Gastrocnemius medialis (tissue), 4 donors: ENCODE data around the gene VSX2.

ENCODE experiments used
- POLR2A ChIP-seq, 2 donors: fragments of 450-650 bp; IDR thresholded peaks; one replicate each; pipeline ENCODE4 v1.6.1; 2017; ENCODE audit warnings: antibody characterized with exemption in 2 of 2, mild to moderate bottlenecking in 2 of 2, moderate library complexity in 2 of 2
- TF ChIP-seq, protein P1 (sequence below), 5 experiments: fragments of 450-650 bp in 3 of 5; fragments of 200-600 bp in 2 of 5; sonication (generic) in 2 of 5; IDR thresholded peaks in 4 of 5; conservative IDR thresholded peaks in 1 of 5; 1 replicate in 4 of 5; 2 replicates in 1 of 5; pipeline ENCODE4 v1.5.1; 2016 to 2019; ENCODE audit warnings: antibody characterized with exemption in 5 of 5, mild to moderate bottlenecking in 3 of 5, moderate library complexity in 3 of 5

DNA sequence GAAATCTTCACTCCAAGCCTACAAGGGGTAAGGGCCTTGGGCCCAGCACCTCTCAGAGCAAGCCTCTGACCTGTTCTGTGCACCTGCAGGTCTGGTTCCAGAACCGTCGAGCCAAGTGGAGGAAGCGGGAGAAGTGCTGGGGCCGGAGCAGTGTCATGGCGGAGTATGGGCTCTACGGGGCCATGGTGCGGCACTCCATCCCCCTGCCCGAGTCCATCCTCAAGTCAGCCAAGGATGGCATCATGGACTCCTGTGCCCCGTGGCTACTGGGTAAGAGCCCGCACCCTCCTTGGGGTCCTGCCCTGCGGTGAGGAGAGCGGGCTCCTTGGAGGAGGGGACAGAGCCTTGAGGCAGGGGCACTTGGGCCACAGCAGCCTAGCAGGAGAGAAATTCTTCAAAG, 20.3 kb downstream of the VSX2 start:
- TF ChIP-seq, protein P1, sequence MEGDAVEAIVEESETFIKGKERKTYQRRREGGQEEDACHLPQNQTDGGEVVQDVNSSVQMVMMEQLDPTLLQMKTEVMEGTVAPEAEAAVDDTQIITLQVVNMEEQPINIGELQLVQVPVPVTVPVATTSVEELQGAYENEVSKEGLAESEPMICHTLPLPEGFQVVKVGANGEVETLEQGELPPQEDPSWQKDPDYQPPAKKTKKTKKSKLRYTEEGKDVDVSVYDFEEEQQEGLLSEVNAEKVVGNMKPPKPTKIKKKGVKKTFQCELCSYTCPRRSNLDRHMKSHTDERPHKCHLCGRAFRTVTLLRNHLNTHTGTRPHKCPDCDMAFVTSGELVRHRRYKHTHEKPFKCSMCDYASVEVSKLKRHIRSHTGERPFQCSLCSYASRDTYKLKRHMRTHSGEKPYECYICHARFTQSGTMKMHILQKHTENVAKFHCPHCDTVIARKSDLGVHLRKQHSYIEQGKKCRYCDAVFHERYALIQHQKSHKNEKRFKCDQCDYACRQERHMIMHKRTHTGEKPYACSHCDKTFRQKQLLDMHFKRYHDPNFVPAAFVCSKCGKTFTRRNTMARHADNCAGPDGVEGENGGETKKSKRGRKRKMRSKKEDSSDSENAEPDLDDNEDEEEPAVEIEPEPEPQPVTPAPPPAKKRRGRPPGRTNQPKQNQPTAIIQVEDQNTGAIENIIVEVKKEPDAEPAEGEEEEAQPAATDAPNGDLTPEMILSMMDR (IDR thresholded peaks at IDR 0.05 in 4 of 5, conservative IDR thresholded peaks at IDR 0.05 in 1 of 5): no peak
- TF ChIP-seq POLR2A (IDR thresholded peaks at IDR 0.05): no peak
